Tibial artery (tissue), 4 donors: ENCODE measurements around the gene GPR179.
A peak's percentile ranks its signal among the peaks of the same experiment; 100 is the strongest.

Source experiments
- DNase-seq, 2 donors: peaks; one replicate each; pipeline ENCODE4 v3.0.0-alpha.2; 2019
- H3K27ac ChIP-seq, 2 donors: fragments of 200-600 bp; sonication (generic) in 1 of 2; 1 replicate in 1 of 2; 2 replicates in 1 of 2; pipeline ENCODE4 v1.5.1; 2018 to 2019; ENCODE audit warnings: mild to moderate bottlenecking in 1 of 2
- H3K27me3 ChIP-seq, 2 donors: fragments of 200-600 bp; sonication (generic) in 1 of 2; one replicate each; pipeline versions ENCODE4 v1.5.1 to v1.6.0; 2016 to 2019
- H3K36me3 ChIP-seq, 3 donors: fragments of 200-600 bp; sonication (generic) in 2 of 3; one replicate each; pipeline ENCODE4 v1.5.1; 2016 to 2019; ENCODE audit warnings: mild to moderate bottlenecking in 2 of 3
- H3K4me1 ChIP-seq, 4 donors: fragments of 200-600 bp; sonication (generic) in 2 of 4; 1 replicate in 3 of 4; 2 replicates in 1 of 4; pipeline ENCODE4 v1.5.1; 2016 to 2019
- H3K4me3 ChIP-seq, 2 donors: fragments of 200-600 bp; sonication (generic) in 1 of 2; 1 replicate in 1 of 2; 2 replicates in 1 of 2; pipeline ENCODE4 v1.5.1; 2018 to 2019; ENCODE audit warnings: mild to moderate bottlenecking in 2 of 2
- H3K9me3 ChIP-seq, 3 donors: fragments of 200-600 bp; sonication (generic) in 1 of 3; one replicate each; pipeline ENCODE4 v1.5.1; 2016 to 2019
- CTCF ChIP-seq, 2 experiments: fragments of 200-600 bp in 1 of 2; fragments of 450-650 bp in 1 of 2; IDR thresholded peaks; one replicate each; pipeline ENCODE4 v1.5.1; 2017 to 2019; ENCODE audit warnings: antibody characterized with exemption in 2 of 2, mild to moderate bottlenecking in 1 of 2, moderate library complexity in 1 of 2
- intact Hi-C: fragments of 100-400 bp; cut with DNase I; formaldehyde crosslinking; loops from one replicate; pipeline ENCODE4 v1.15.0; 2023; ENCODE audit warnings: low total_unique reads

Gene GPR179

GRCh38 chr17:38325221-38325851 lies 18.4 kb downstream of the GPR179 start:
- Histone ChIP-seq H3K36me3 (peaks cover 9 to 36% (median 29%) of the 10 kb centered on the region in 3 donors), H3K4me1 (no peaks in the 10 kb centered on the region), H3K9me3 (no peaks in the 10 kb centered on the region), H3K27me3 (peaks cover 0 to 16% of the 10 kb centered on the region in 2 donors), H3K27ac (no peak overlapping the region), H3K4me3 (no peak overlapping the region)
- TF ChIP-seq CTCF (IDR thresholded peaks at IDR 0.05) = no peak
- no peak for DNase-seq
- intact Hi-C loops = no loop called here

- H3K9me3 ChIP-seq = no peaks in the 10 kb centered on the region
- no peak for DNase-seq
- no peaks in the 10 kb centered on the region for H3K4me1 ChIP-seq
- H3K27ac ChIP-seq = no peak overlapping the region
- peaks cover 0 to 10% of the 10 kb centered on the region in 2 donors for H3K27me3 ChIP-seq
- intact Hi-C loops = no loop called here
- peaks cover 9 to 42% (median 31%) of the 10 kb centered on the region in 3 donors for H3K36me3 ChIP-seq
- H3K4me3 ChIP-seq = no peak overlapping the region
- no peak for TF ChIP-seq CTCF (IDR thresholded peaks at IDR 0.05)
Observed at GRCh38 chr17:38324772-38325171, 19.0 kb downstream of the GPR179 start.

GRCh38 chr17:38324141-38324697 lies 19.5 kb downstream of the GPR179 start:
- no peak for TF ChIP-seq CTCF (IDR thresholded peaks at IDR 0.05)
- no peak overlapping the region for H3K27ac ChIP-seq

GRCh38 chr17:38322897-38323296 lies 20.9 kb downstream of the GPR179 start:
- Histone ChIP-seq H3K4me1 (no peaks in the 10 kb centered on the region), H3K4me3 (no peak overlapping the region), H3K27ac (no peak overlapping the region), H3K36me3 (peaks cover 9 to 59% (median 39%) of the 10 kb centered on the region in 3 donors), H3K9me3 (no peaks in the 10 kb centered on the region), H3K27me3 (no peaks in the 10 kb centered on the region)
- intact Hi-C loops = no loop called here
- DNase-seq = no peak
- TF ChIP-seq CTCF (IDR thresholded peaks at IDR 0.05) = no peak

More at GRCh38 chr17:38324141-38324697, 19.5 kb downstream of the GPR179 start:
- Histone ChIP-seq H3K27me3 (peaks cover 0 to 5% of the 10 kb centered on the region in 2 donors), H3K4me1 (no peaks in the 10 kb centered on the region), H3K9me3 (no peaks in the 10 kb centered on the region), H3K4me3 (no peak overlapping the region), H3K36me3 (peaks cover 9 to 47% (median 36%) of the 10 kb centered on the region in 3 donors)
- DNase-seq = no peak
- intact Hi-C loops = no loop called here

GRCh38 chr17:38322156-38322779 lies 21.5 kb downstream of the GPR179 start:
- Histone ChIP-seq H3K4me3 (no peak overlapping the region), H3K27ac (no peak overlapping the region), H3K36me3 (peaks cover 9 to 60% (median 39%) of the 10 kb centered on the region in 3 donors), H3K9me3 (no peaks in the 10 kb centered on the region), H3K4me1 (no peaks in the 10 kb centered on the region), H3K27me3 (no peaks in the 10 kb centered on the region)
- intact Hi-C loops = no loop called here
- TF ChIP-seq CTCF (IDR thresholded peaks at IDR 0.05) = peak; percentile 23 to 86
- peak in 1 of 2 donors; percentile 62 for DNase-seq
